Measurements from ENCODE around the gene MUC7. TPM values are rescaled to one million over a fixed set of nuclear protein-coding genes. Genes with fewer than 3 reads are reported as not detected.
"Not testable (repeated sequence)": the region's sequence is repeated elsewhere in the genome, so short reads cannot be mapped to it uniquely, and the experiment has no call there.

The MUC7 gene
- total RNA-seq, 1 donor: not detected

- H2AFZ ChIP-seq (ENCODE audit: low read length): no peak overlapping the region
- H3K9me3 ChIP-seq (ENCODE audit: low read depth, low read length): no peaks in the 10 kb centered on the region
- no peaks in the 10 kb centered on the region for H3K79me2 ChIP-seq (ENCODE audit: insufficient read depth, low read length)
- H3K27me3 ChIP-seq (ENCODE audit: insufficient read depth, low read length): no peaks in the 10 kb centered on the region
- no peak overlapping the region for H3K27ac ChIP-seq (ENCODE audit: low read depth, low read length)
- H3K4me1 ChIP-seq (ENCODE audit: insufficient read depth, low read length): no peaks in the 10 kb centered on the region
- no peak for TF ChIP-seq CTCF (IDR thresholded peaks at IDR 0.05; ENCODE audit: extremely low read depth, low read depth, low read length)
- H3K4me2 ChIP-seq (ENCODE audit: insufficient read depth, low read length): no peak overlapping the region
- H3K4me3 ChIP-seq (ENCODE audit: insufficient read depth, low read length): no peak overlapping the region
- DNase-seq (ENCODE audit: insufficient read length, low spot score, missing footprints): no peak
- no peaks in the 10 kb centered on the region for H4K20me1 ChIP-seq (ENCODE audit: insufficient read depth, low read length)
- no peaks in the 10 kb centered on the region for H3K36me3 ChIP-seq (ENCODE audit: insufficient read depth, low read length)
These were observed 8.7 kb upstream of the MUC7 start for GRCh38 chr4:70463335-70463734.

GRCh38 chr4:70473679-70474078 lies 1.7 kb downstream of the MUC7 start:
- H3K79me2 ChIP-seq (ENCODE audit: insufficient read depth, low read length): no peaks in the 10 kb centered on the region
- H4K20me1 ChIP-seq (ENCODE audit: insufficient read depth, low read length): no peaks in the 10 kb centered on the region
- H3K27ac ChIP-seq (ENCODE audit: low read depth, low read length): no peak overlapping the region
- no peak overlapping the region for H3K4me2 ChIP-seq (ENCODE audit: insufficient read depth, low read length)
- no peaks in the 10 kb centered on the region for H3K36me3 ChIP-seq (ENCODE audit: insufficient read depth, low read length)
- H3K4me3 ChIP-seq (ENCODE audit: insufficient read depth, low read length): no peak overlapping the region
- no peaks in the 10 kb centered on the region for H3K27me3 ChIP-seq (ENCODE audit: insufficient read depth, low read length)
- H3K4me1 ChIP-seq (ENCODE audit: insufficient read depth, low read length): no peaks in the 10 kb centered on the region
- no peaks in the 10 kb centered on the region for H3K9me3 ChIP-seq (ENCODE audit: low read depth, low read length)
- no peak overlapping the region for H2AFZ ChIP-seq (ENCODE audit: low read length)
- TF ChIP-seq CTCF (IDR thresholded peaks at IDR 0.05; ENCODE audit: extremely low read depth, low read depth, low read length): no peak
- no peak for DNase-seq (ENCODE audit: insufficient read length, low spot score, missing footprints)

- Histone ChIP-seq H2AFZ (ENCODE audit: low read length) (no peak overlapping the region), H3K4me3 (ENCODE audit: insufficient read depth, low read length) (no peak overlapping the region), H3K79me2 (ENCODE audit: insufficient read depth, low read length) (no peaks in the 10 kb centered on the region), H4K20me1 (ENCODE audit: insufficient read depth, low read length) (no peaks in the 10 kb centered on the region), H3K9me3 (ENCODE audit: low read depth, low read length) (no peaks in the 10 kb centered on the region), H3K4me2 (ENCODE audit: insufficient read depth, low read length) (no peak overlapping the region), H3K27me3 (ENCODE audit: insufficient read depth, low read length) (no peaks in the 10 kb centered on the region), H3K36me3 (ENCODE audit: insufficient read depth, low read length) (no peaks in the 10 kb centered on the region), H3K4me1 (ENCODE audit: insufficient read depth, low read length) (no peaks in the 10 kb centered on the region), H3K27ac (ENCODE audit: low read depth, low read length) (no peak overlapping the region)
- no peak for TF ChIP-seq CTCF (IDR thresholded peaks at IDR 0.05; ENCODE audit: extremely low read depth, low read depth, low read length)
- no peak for DNase-seq (ENCODE audit: insufficient read length, low spot score, missing footprints)
These were observed 16.8 kb downstream of the MUC7 start for GRCh38 chr4:70488748-70489147.

DNA sequence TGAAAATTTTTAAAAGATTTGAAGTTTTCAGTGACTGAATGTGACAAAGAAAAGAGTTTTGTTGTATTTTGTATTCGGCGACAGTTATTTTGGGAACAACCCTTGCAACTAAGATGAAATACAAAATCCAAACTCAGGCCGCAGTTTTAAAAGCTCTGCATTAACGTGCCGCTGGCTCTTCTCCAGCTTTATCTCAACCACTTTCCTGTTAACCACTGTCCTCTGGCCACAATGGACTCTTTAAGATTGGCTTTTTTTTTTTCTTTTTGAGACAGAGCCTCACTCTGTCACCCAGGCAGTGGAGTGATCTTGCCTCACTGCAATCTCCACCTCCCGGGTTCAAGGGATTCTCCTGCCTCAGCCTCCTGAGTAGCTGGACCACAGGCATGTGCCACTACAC lies 24.2 kb downstream of the MUC7 start:
- no peak overlapping the region for H3K4me2 ChIP-seq (ENCODE audit: insufficient read depth, low read length)
- no peaks in the 10 kb centered on the region for H3K4me1 ChIP-seq (ENCODE audit: insufficient read depth, low read length)
- H2AFZ ChIP-seq (ENCODE audit: low read length): no peak overlapping the region
- no peaks in the 10 kb centered on the region for H3K9me3 ChIP-seq (ENCODE audit: low read depth, low read length)
- no peaks in the 10 kb centered on the region for H4K20me1 ChIP-seq (ENCODE audit: insufficient read depth, low read length)
- H3K36me3 ChIP-seq (ENCODE audit: insufficient read depth, low read length): no peaks in the 10 kb centered on the region
- H3K27ac ChIP-seq (ENCODE audit: low read depth, low read length): no peak overlapping the region
- DNase-seq (ENCODE audit: insufficient read length, low spot score, missing footprints): no peak
- no peak for TF ChIP-seq CTCF (IDR thresholded peaks at IDR 0.05; ENCODE audit: extremely low read depth, low read depth, low read length)
- no peaks in the 10 kb centered on the region for H3K27me3 ChIP-seq (ENCODE audit: insufficient read depth, low read length)
- H3K4me3 ChIP-seq (ENCODE audit: insufficient read depth, low read length): no peak overlapping the region
- no peaks in the 10 kb centered on the region for H3K79me2 ChIP-seq (ENCODE audit: insufficient read depth, low read length)

GRCh38 chr4:70501838-70502237 lies 29.8 kb downstream of the MUC7 start:
- not testable (repeated sequence) for H3K27me3 ChIP-seq (ENCODE audit: insufficient read depth, low read length); H2AFZ ChIP-seq (ENCODE audit: low read length); H3K4me1 ChIP-seq (ENCODE audit: insufficient read depth, low read length); H3K9me3 ChIP-seq (ENCODE audit: low read depth, low read length); H3K4me2 ChIP-seq (ENCODE audit: insufficient read depth, low read length); H3K4me3 ChIP-seq (ENCODE audit: insufficient read depth, low read length); H3K79me2 ChIP-seq (ENCODE audit: insufficient read depth, low read length); DNase-seq (ENCODE audit: insufficient read length, low spot score, missing footprints); H3K27ac ChIP-seq (ENCODE audit: low read depth, low read length); H3K36me3 ChIP-seq (ENCODE audit: insufficient read depth, low read length); H4K20me1 ChIP-seq (ENCODE audit: insufficient read depth, low read length)
